WI38 (cell line): ENCODE results near the gene UNC119.

Experiments
- H3K4me3 ChIP-seq: 2 replicates; pipeline ENCODE4 v1.5.1; 2011; ENCODE audit warnings: low read depth, mild to moderate bottlenecking, control low read depth, low read length
- CTCF ChIP-seq: IDR thresholded peaks from 2 replicates; pipeline ENCODE4 v1.5.1; 2012; ENCODE audit warnings: low read depth, mild to moderate bottlenecking, control low read depth, low read length

UNC119 gene

GRCh38 chr17:28503420-28503819 lies 49.0 kb downstream of the UNC119 start:
- no peak for TF ChIP-seq CTCF
- no peak overlapping the region for H3K4me3 ChIP-seq

DNA sequence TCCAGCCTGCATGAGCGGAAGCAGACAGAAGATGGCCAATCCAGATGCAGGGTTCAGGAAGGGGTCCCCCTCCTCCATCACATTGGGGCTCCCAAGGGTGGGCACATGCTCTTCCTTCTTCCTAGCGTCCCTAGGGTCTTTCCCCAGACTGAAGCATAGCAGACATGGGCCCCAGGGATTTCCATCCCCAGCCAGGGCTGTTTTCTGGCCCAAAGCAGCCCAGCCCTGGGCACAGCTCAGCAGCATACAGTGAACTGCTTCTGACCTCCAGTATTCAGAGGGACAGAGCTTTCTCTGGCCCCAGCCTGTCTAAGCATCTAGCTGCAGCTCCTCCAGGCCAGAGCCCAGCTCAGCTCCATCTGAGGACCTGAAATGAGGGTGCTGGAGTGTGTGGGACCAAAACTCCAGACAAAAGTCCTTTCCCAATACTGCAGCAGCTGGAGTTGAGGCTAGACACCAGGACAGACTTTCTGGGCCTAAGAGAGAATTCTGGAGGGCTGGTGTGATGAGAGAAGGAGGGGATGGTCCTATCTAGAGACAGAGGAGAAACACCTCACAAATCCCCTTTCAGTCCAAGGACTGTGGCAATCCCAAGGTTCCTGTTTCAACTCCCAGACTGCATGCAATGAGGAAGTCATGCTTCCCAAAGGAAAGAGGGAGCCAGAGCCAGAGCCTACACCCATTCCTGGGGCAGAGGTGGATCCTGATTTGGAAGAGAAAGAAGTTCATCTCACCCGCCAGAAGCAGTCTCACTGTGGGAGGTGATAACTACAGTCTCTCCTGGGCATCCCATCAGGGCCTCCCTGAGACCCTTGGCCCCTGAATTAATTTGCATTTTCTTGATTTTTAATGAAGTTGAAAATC lies 50.8 kb downstream of the UNC119 start:
- no peak for TF ChIP-seq CTCF
- H3K4me3 ChIP-seq = no peak overlapping the region

GRCh38 chr17:28500712-28501379 lies 51.6 kb downstream of the UNC119 start:
- H3K4me3 ChIP-seq = no peak overlapping the region
- no peak for TF ChIP-seq CTCF

DNA sequence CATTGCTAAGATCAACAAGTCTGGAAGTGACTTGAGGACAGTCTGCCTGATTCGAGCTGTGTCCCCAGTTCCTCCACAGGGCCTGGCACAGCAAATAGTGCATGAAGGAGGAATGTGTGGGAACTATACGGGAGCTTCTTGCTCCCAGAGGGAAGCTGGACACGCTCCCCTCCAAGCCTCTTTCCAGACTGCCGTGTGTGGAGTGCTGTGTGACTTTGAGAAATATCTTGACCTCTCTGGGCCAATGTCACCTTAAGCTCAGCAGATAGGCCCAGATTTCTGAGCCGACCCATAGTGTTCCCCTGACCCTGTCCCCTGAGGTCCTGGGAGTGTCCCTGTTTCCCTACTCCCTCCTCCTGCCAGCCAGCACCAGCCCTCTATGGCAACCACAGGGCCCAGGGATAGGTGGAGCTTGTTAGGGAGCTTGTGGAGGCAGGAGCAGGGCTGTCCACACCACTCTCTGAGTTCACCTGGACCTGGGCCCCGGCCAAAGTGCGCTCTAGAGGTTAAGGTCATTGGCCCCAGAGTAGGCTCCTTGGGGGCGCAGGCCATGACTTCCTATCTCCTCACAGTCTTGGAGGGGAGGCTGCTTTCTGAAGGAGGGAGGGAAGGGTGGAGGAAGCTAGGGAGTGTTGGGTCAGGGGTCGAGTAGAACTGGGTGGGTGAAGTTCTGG lies 52.6 kb downstream of the UNC119 start:
- H3K4me3 ChIP-seq = no peak overlapping the region
- no peak for TF ChIP-seq CTCF

DNA sequence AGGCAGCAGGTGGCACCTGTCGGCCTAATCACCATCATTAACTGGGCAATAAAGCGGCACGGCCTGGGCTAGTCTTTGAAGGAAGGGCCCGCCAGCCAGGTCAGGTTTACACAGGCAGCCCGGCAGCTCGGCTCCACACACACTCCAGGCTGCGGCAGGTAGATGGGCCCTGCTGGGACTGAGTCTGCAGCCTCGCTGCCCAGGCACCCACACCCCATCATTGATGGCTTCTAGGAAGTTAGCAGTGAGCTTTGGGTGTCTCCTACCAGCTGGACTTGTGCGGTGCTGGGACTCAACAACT lies 53.1 kb downstream of the UNC119 start:
- TF ChIP-seq CTCF = no peak
- H3K4me3 ChIP-seq = no peak overlapping the region

GRCh38 chr17:28498652-28499363 lies 53.6 kb downstream of the UNC119 start:
- no peak overlapping the region for H3K4me3 ChIP-seq
- no peak for TF ChIP-seq CTCF
